GM10266 (cell line): ENCODE measurements around the gene GPATCH3.

Experiments
- DNase-seq: peaks from one replicate; pipeline ENCODE4 v3.0.0; 2012; ENCODE audit errors: extremely low spot score
- CTCF ChIP-seq: IDR thresholded peaks from 2 replicates; pipeline ENCODE4 v1.5.1; 2012; ENCODE audit warnings: mild to moderate bottlenecking, low read depth; ENCODE audit not compliant: control insufficient read depth, insufficient read depth; ENCODE audit errors: missing control alignments

The GPATCH3 gene

GRCh38 chr1:26900815-26901511 lies 696 bp upstream of the GPATCH3 start:
- no peak for TF ChIP-seq CTCF
- no peak for DNase-seq

- no peak for TF ChIP-seq CTCF
- no peak for DNase-seq
Observed at GRCh38 chr1:26897351-26897750, 2.9 kb downstream of the GPATCH3 start.

GRCh38 chr1:26894263-26894662 lies 6.0 kb downstream of the GPATCH3 start:
- DNase-seq = no peak
- no peak for TF ChIP-seq CTCF

GRCh38 chr1:26890467-26890796 lies 9.8 kb downstream of the GPATCH3 start:
- DNase-seq = no peak
- TF ChIP-seq CTCF = no peak

GRCh38 chr1:26889551-26890466 lies 10.5 kb downstream of the GPATCH3 start, which contains the start of gene GPN2:
GPN2 (minus strand) TSS chr1:26890283; CDS start chr1:26890096, 187 bp downstream.
- TF ChIP-seq CTCF = no peak
- DNase-seq = peak; percentile 92

- DNase-seq = no peak
- no peak for TF ChIP-seq CTCF
Observed at GRCh38 chr1:26888231-26888630, 12.0 kb downstream of the GPATCH3 start.

GRCh38 chr1:26887125-26887524 lies 13.1 kb downstream of the GPATCH3 start:
- no peak for DNase-seq
- TF ChIP-seq CTCF = peak; percentile 42
